Neural cell (in vitro differentiated cells): ENCODE measurements around the gene LANCL2.

Experiments
- CTCF ChIP-seq: fragments of 450-650 bp; IDR thresholded peaks from 2 replicates; pipeline ENCODE4 v1.5.1; 2014; ENCODE audit warnings: antibody characterized with exemption, mild to moderate bottlenecking, moderate library complexity; ENCODE audit not compliant: poor library complexity, severe bottlenecking
- EP300 ChIP-seq: fragments of 450-650 bp; conservative IDR thresholded peaks from 2 replicates; pipeline ENCODE4 v1.6.1; 2014; ENCODE audit warnings: antibody characterized with exemption, mild to moderate bottlenecking, moderate library complexity; ENCODE audit not compliant: poor library complexity, severe bottlenecking
- EZH2 ChIP-seq: fragments of 200-600, 300-800 bp; shearing (Covaris generic), sonication (generic); IDR thresholded peaks from 2 replicates; pipeline ENCODE4 v1.6.1; 2014; ENCODE audit warnings: antibody characterized with exemption, low read length, borderline replicate concordance, mild to moderate bottlenecking; ENCODE audit not compliant: insufficient read depth, poor library complexity, severe bottlenecking
- RAD21 ChIP-seq: fragments of 450-650 bp; conservative IDR thresholded peaks from 2 replicates; pipeline ENCODE4 v1.6.1; 2014; ENCODE audit warnings: antibody characterized with exemption, mild to moderate bottlenecking, moderate library complexity
- REST ChIP-seq: IDR thresholded peaks from 2 replicates; pipeline ENCODE4 v1.6.1; 2012; ENCODE audit warnings: borderline replicate concordance

- no peak for TF ChIP-seq CTCF
- TF ChIP-seq REST = no peak
- TF ChIP-seq RAD21 = no peak
- TF ChIP-seq EZH2 = no peak
- no peak for TF ChIP-seq EP300
Observed at GRCh38 chr7:55435466-55435865, 70.3 kb downstream of the LANCL2 start.
